PC-3 (cell line): ENCODE results near the gene UBR4.

Experiments used
- CTCF ChIP-seq: fragments of 300-600 bp; sonication (generic); conservative IDR thresholded peaks from 2 replicates; pipeline ENCODE4 v1.5.1; 2017; ENCODE audit warnings: antibody characterized with exemption, low read depth, mild to moderate bottlenecking, low read length
- EZH2 ChIP-seq: fragments of 300-600 bp; sonication (generic); IDR thresholded peaks from one replicate; pipeline ENCODE4 v1.6.1; 2017; ENCODE audit warnings: antibody characterized with exemption, mild to moderate bottlenecking, low read length; ENCODE audit not compliant: unreplicated experiment
- EZH2phosphoT487 ChIP-seq: fragments of 300-600 bp; sonication (generic); IDR thresholded peaks from 2 replicates; pipeline ENCODE4 v1.6.1; 2018; ENCODE audit warnings: mild to moderate bottlenecking, antibody characterized with exemption, low read length, borderline replicate concordance

- no peak for TF ChIP-seq CTCF
- no peak for TF ChIP-seq EZH2phosphoT487
- TF ChIP-seq EZH2, result no peak
These were observed 172.4 kb downstream of the UBR4 start for GRCh38 chr1:19037659-19038058.
